Measurements from ENCODE around the gene SIK3.
"Not testable (repeated sequence)": the region's sequence is repeated elsewhere in the genome, so short reads cannot be mapped to it uniquely, and the experiment has no call there.

SIK3 gene

DNA sequence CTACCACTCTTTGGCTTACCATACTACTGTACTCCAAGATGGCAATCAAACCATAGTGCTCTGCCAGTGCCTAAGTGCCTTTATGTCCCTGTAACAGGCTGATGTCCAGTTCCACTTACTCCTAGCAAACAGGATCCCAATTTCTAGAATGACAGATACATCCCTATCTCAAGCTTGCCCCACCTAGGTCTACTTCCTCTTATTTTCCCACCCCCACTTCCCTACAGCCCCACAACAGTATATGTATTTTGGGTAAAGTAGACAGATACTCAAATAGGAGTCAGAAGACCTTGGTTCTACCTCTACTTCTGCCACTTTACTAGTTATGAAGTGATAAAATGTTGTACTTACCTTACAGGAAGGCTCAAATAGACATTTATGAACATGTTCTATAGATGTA, 24.1 kb downstream of the SIK3 start:
- DNase-seq = no peak

- DNase-seq = no peak
Measured at GRCh38 chr11:117073539-117073938, 24.7 kb downstream of the SIK3 start.

DNA sequence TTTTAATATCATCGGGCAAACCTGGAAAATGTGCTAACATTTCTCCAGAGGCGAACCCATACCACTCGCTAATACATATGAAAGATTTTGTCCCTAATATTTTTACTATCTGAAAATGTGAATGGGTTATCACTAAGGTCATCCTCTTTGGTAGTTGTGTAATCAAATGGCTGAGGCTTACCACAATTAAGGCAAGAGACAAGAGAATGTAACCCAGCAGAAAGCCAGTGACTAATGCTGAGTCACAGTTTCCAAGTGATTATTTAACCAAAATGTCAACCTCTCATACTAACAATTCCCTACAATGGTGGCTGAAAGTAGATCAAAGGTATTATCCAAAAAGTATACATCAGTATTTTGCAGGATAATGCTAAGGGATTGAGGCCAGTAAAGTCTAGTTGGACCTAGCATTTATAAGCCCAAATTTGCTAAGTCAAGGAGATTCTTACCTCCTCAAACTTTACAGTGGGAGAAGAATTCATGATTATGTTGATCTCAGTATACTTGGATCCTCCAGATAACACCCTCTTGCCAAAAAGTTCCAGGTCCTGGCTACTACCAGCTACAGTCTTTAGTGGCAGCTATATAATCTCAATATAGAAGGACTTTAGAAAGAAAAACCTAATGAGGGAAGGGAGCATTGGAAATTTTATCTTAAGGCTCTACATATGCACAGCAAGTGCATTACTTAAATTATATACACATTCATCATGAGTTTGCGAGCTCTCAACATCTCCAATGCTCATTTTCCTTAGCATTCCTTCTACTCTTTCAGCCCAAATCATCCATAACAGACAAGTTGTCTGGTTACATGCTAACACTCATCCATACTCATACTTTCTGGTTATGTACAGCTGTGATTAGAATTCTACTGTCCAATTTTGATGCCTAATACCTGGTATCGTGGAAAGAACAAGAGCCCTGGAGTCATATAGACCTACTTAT, 25.4 kb downstream of the SIK3 start:
- DNase-seq = peak; percentile 88

GRCh38 chr11:117071344-117071787, 26.9 kb downstream of the SIK3 start:
- no peak for DNase-seq

GRCh38 chr11:117070016-117070415, 28.2 kb downstream of the SIK3 start:
- DNase-seq = no peak

- DNase-seq = no peak
Measured at GRCh38 chr11:117068303-117068860, 29.8 kb downstream of the SIK3 start.

DNA sequence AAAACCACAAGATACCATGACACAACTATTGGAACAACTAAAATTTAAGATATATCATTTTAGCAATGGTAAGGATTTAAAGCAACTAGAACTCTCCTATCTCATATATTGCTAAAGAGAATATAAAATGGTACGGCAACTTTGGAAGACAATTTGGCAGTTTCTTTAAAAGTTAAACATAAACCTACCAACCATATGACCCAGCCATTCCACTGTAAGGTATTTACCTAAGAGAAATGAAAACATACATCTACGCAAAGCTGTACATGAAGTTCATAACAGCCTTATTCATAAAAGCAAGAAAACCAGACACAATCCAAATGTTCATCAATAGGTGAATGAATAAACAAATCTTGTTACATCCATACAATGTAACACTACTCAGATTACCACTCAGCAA, 31.3 kb downstream of the SIK3 start:
- no peak for DNase-seq

DNA sequence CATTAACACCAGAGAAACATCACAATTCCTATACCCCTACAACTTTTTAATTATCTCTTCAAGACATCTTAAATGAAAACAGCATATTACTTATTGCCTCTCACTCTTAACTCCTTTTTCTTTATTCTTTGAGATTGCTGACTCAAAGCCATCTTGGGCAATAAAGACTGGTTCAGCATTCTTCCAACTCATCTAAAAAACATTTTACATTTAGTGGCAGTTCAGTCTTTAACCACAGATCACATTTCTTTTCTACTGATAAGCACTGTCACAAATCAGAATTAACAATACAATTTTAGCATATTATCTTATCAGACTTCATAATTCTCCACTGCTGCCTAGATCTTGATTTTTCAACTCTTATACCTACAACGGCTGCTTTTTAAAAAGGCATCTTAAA, 34.0 kb downstream of the SIK3 start:
- DNase-seq = peak; percentile 57

DNA sequence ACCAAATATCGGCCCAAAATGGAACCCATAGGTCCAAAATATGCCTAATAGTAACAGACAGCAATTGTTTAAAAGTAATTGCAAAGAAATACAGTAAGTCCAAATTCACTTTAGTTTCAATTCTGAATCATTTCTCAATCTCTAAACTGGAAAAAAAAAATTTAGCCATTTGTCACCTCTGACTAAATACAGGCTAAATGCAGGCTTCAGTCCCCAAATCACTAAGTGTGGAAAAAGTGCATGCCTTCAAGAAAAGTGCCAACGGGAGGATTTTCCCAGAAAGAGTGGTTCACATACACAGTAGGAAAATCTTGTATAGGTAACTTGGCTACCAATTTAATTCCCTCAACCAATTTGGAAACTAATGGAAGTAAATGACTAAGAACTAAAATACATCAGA, 35.7 kb downstream of the SIK3 start:
- no peak for DNase-seq

DNA sequence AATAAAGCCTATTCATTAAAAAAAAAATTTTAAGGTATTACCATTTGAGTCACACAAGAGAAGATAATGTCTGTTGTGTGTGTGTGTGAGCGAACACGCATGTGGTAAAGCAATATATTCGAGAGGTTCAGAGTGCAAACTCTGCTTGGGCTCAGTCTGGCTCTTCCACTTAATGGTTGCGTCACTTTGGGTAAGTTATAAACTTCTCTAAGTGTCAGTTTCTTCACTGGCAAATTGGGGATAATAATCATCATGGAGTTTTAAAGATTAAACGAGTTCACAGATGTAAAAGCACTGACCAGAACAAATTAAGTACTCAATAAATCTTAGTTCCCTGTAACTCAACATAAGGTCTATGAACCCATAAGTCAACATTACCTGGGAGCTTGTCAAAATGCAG, 37.0 kb downstream of the SIK3 start:
- no peak for DNase-seq

DNA sequence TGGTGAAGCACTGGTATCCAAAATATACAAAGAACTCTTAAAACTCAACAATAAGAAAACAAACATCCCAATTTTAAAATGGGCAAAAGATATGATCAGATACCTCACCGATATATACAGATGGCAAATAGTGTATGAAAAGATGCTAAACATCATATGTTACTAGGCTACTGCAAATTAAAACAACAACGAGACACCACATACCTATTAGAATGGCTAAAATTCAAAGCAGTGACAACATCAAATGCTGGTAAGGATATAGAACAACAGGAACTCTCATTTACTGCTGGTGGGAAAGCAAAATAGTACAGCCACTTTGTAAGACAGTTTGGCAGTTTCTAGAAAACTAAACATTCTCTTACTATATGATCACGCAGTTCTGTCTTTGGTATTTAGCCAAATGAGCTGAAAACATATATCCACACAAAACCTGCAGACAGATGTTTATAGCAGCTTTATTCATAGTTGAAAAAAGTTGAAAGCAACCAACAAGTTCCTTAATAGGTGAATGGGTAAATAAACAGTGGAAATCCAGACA, 38.5 kb downstream of the SIK3 start:
- no peak for DNase-seq

- DNase-seq = no peak
Measured at GRCh38 chr11:117058761-117059261, 39.4 kb downstream of the SIK3 start.

- no peak for DNase-seq
Measured at GRCh38 chr11:117057727-117058126, 40.5 kb downstream of the SIK3 start.

GRCh38 chr11:117057317-117057716, 40.9 kb downstream of the SIK3 start:
- no peak for DNase-seq

GRCh38 chr11:117055469-117055868, 42.8 kb downstream of the SIK3 start:
- DNase-seq = no peak

- no peak for DNase-seq
Measured at GRCh38 chr11:117054382-117054781, 43.8 kb downstream of the SIK3 start.

GRCh38 chr11:117052196-117053149, 45.8 kb downstream of the SIK3 start:
- DNase-seq = no peak

- not testable (repeated sequence) for DNase-seq
Measured at GRCh38 chr11:117050121-117050520, 48.1 kb downstream of the SIK3 start.

GRCh38 chr11:117046627-117047026, 51.6 kb downstream of the SIK3 start:
- DNase-seq = not testable (repeated sequence)

- DNase-seq = no peak
Measured at GRCh38 chr11:117045956-117046355, 52.3 kb downstream of the SIK3 start.

DNA sequence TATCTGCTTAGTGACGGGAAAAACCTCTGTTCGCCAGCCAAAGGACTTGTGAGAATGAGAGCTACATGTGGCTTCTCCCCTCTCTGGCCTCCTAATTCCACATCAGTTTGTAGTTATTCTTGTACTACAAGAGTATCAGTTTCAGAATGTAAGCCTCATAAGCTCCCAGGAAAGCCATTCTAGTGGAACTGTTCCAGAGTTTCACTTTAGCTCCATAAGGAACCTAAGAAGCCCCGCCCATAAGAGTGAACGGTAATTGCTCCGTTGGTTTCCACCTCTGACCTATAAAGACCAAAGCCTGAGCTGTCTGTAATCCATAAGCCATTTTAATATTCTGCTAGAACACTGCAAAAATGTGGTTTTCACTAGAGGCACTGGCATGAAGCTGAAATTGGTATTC, 53.0 kb downstream of the SIK3 start:
- DNase-seq = no peak

DNA sequence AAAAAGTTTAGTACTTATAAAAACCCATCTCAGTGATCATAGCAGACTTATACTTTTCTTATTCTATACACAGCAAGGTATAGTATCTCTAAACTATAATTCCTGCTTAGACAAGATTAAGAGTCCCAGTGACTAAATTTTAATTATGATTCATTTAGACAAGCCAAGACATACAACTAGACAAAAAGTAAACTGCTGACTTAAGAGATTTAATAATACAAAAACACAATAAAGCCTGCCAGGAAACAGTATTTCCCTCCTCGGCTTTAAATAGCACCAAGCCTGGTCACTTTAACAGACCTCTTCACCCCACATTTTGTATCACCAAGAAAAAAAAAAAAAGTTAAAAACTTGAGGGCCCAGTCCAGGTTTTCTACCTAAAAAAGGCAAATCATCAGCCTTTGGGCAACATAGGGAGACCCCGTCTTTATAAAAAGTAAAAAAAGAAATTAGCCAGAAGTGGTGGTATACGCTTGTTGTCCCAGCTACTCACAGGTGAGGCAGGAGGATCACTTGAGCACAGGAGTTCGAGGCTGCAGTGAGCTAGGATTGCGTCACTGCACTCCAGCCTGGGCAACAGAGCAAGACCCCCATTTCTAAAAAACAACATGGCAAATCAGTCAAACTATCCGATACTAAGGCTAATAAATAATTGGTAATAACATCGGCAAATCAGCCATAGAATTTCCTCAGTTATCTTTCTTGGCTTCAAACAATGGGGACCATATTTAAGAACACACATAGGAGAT, 53.8 kb downstream of the SIK3 start:
- DNase-seq = no peak

Measured in NCI-H226 (cell line).